ENCODE data around the gene MED9.

DNA sequence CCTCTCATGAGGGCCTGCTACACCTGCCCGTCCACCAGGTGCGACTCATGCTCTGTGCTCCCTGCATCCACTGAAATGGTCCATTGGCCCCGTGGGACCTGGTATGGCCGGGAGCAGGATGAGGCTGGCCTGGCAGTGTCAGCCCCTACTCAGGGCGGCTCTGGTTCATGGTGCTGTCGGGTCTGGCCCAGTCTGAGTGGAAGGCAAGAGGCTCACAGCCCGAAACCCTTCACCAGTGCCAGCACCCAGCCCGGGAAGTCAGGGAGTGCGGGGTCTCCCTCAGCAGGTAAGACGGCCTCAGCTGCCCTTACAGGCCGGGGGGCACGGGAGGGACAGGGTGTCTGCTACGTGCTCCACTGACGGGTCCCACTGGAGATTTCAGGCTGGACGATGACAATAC lies 59.9 kb downstream of the MED9 start:
- TF ChIP-seq TBP (IDR thresholded peaks at IDR 0.05; ENCODE audit: low read depth, low read length): no peak
- TF ChIP-seq, protein P1, sequence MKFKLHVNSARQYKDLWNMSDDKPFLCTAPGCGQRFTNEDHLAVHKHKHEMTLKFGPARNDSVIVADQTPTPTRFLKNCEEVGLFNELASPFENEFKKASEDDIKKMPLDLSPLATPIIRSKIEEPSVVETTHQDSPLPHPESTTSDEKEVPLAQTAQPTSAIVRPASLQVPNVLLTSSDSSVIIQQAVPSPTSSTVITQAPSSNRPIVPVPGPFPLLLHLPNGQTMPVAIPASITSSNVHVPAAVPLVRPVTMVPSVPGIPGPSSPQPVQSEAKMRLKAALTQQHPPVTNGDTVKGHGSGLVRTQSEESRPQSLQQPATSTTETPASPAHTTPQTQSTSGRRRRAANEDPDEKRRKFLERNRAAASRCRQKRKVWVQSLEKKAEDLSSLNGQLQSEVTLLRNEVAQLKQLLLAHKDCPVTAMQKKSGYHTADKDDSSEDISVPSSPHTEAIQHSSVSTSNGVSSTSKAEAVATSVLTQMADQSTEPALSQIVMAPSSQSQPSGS (IDR thresholded peaks at IDR 0.05; ENCODE audit: low read length): no peak
- no peak for TF ChIP-seq EP300 (IDR thresholded peaks at IDR 0.05; ENCODE audit: borderline replicate concordance in 1 of 2, low read depth in 2 of 2, low read length in 2 of 2)
